GM20431 (cell line): Measurements from ENCODE around the gene SYT8.
"Not testable (repeated sequence)": the region's sequence is repeated elsewhere in the genome, so short reads cannot be mapped to it uniquely, and the experiment has no call there.

ENCODE experiments used
- in situ Hi-C: fragments of 300-500 bp; cut with MseI, MboI; formaldehyde crosslinking; loops from one replicate; pipeline ENCODE4 v1.15.0; 2020; ENCODE audit warnings: low sequenced_read_pairs; ENCODE audit not compliant: unreplicated experiment

Gene SYT8

DNA sequence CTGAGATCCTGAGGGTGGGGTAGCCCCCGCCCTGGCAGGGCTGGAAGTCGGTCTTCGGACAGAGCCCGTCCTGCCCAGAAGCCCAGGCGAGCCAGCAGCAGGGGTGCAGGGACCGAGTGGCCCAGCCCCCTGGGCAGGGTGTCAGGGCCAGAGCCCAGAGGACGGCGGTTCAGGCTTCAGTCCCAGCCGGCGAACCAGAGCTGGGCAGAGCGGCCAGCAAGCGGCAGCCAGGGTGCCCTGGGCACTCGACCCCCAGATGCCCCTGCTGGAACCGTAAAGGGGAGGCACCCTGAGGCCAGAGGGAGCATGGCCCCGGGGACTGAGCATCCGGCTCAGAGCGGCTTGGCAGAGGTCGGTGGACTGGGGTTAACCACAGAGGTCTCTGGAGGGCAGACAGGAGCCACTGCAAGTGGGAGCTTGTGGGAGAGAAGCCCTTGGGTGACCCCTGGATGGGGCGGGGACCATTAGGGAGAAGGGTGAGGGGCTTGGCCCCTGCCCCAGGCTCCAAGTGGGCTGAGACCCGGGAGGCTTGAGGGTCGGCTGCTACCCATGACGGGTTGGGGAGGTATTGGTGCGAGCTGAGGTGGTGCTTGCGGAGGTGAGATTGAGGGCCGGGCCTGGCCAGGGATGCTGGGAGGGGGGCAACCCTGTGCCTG lies 34.0 kb downstream of the SYT8 start:
- in situ Hi-C loops: no loop called here

DNA sequence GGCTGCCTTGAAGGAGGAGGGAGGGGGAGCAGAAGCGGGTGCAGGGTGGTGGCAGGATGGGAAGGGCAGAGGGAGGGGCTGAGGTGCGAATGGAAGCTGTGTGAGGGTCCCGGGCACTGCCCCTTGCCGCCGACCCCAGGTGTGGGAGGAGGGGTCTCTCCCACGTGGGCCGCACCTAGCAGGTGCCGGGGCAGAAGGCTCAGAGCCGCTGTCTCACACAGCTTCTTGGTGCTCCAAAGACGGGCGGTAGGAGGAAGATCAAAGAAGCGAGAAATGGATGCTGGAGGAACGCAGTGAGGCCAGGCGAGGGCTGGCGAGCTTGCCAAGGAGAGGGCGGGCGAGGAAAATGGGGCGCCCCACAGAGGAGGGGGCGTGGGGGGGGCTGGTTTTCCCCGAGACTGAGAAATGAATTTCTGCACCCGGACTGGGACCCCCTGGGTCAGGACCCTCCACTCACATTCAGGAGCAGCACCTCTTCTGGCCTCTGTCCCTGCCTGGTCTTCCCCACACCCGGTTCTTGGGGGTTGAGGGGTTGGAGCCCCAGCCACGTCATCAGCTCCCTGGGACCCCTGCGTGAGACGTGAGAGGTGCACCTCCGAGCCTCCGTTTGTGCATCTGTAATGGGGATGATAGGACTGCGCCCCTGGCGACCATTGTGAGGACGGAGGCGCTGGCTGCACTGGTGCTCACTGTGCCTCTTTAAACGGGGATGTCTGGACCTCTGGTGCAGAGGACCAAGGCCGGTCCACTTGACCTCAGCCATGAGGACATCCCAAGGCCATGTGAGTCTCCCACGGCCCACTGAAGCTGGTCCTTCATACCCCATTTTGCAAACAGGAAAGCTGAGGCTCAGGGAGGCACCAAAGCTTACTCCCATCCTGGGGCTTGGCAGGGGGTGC lies 34.9 kb downstream of the SYT8 start:
- in situ Hi-C loops: no loop called here

DNA sequence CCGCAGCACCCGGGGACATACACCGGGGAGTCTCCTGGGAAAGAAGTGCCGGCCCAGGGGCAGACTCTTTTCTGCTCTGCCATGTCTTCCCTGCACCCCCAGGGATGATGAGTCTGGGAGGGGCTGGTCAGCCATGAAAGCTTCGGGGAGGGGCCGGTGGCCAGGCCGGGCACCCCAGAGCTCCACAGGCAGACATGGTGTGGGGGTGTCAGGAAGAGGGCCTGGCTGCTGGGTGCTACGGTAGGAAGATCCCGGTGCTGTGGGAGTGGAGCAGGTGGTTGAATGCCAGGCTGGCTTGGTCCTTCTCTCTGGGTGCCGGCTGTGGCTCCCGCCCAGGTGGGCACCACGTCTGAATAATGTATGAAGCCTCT lies 35.5 kb downstream of the SYT8 start:
- in situ Hi-C loops: no loop called here

DNA sequence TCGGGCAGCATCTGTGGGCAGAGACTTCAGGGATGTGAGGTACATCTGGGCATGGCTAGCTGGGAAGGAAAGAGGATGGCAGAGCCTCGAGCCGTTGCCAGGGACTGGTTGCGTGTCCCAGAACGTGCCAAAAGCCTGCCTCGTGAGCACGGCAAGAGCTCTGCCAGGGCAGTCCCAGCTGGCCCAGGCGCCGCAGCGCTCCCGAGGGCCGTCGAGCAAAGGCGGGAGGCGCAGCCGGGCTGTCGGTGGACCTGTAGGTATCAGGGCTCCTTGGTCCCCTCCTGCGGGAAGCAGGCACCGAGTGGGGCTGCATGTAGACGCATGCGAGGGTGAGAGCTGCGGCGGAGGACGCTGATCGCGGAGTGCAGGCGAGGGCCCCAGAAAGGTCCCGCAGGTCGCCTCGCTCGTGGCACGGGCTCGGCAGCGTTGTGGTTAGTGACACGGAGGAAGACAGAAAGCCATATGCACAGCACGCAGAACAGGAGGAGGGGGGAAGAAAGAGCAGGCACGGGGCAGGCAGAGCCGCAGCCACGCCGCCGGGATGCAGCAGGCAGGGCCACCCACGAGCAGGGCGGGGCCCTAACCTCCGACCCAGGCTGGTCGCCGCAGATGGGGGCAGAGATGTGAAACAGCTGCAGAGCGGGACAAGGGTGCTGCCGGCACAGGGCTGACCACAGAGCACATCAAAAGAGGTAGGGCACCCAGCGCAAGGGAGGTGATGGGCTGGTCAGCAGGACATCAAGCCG lies 36.1 kb downstream of the SYT8 start:
- in situ Hi-C loops: no loop called here

DNA sequence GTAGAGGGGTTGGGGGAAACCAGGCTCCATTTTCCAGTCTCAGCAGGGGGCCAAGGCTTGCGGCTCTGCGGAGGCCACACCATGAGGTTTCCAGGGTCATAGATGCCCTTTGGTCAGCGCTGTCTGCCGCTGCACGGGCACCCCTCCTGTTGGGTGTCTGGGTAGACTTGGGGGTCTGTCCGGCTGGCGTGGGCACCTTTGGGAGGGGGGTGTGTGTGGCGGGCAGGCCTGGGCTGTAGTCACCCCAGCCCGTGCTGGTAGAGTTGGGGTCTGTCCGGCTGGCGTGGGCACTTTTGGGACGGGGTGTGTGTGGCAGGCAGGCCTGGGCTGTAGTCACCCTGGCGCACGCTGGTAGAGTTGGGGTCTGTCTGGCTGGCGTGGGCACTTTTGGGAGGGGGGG lies 36.7 kb downstream of the SYT8 start:
- in situ Hi-C loops: no loop called here

DNA sequence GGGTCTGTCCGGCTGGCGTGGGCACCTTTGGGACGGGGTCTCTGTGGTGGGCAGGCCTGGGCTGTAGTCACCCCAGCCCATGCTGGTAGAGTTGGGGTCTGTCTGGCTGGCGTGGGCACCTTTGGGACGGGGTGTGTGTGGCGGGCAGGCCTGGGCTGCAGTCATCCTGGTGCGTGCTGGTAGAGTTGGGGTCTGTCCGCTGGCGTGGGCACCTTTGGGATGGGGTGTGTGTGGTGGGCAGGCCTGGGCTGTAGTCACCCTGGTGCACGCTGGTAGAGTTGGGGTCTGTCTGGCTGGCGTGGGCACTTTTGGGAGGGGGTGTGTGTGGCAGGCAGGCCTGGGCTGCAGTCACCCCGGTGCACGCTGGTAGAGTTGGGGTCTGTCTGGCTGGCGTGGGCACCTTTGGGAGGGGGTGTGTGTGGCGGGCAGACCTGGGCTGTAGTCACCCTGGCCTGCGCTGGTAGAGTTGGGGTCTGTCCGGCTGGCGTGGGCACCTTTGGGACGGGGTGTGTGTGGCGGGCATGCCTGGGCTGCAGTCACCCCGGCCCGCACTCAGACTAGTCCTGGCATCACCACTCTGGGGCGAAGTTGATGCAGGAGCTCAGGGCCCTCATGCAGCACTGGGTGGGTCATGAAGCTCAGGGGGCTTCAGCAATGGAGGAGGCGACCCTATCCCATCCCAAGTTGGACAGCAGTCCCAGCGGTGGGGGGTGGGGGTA lies 37.6 kb downstream of the SYT8 start:
- in situ Hi-C loops: no loop called here

DNA sequence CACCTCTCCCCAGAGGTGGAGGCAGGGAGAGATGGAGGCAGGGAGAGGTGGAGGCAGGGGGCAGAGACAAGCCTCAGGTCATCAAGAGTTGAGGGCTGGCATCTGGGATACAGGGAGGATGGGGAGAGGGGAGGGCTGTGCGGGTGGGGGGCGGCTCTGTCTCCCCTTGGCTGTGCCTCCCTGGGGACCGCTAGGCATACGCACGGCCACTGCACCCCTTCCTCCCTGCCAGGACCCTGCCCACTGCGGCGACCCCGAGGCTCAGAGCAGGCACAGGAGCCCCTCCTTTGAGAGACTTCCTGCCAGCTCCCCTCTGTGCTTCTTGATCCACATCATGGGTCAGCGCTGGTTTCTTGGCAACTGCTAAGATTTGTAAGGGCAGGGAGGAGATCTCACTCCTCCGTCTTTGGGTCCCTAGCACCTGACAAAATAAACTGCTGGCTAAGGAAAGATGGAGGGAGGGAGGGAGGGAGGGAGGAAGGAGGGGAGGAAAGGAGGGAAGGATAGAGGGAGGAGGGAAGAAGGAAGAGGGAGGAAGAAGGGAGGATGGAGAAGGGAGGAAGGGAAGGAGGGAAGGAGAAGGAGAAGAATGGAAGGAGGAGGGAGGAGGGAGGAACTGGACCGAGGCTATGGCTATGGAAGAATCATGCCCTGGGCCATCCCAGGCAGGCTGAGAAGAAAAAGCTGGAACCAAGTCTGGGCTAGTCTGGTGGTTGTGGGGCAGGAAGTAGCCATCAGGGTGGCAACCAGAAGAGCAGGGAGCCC lies 38.4 kb downstream of the SYT8 start:
- in situ Hi-C loops: no loop called here

DNA sequence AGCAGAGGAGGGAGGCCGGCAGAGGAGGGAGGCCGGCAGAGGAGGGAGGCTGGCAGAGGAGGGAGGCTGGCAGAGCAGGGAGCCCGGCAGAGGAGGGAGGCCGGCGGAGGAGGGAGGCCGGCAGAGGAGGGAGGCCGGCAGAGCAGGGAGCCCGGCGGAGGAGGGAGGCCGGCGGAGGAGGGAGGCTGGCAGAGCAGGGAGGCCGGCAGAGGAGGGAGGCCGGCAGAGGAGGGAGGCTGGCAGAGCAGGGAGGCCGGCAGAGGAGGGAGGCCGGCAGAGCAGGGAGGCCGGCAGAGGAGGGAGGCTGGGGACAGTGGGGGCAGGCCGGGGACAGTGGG lies 39.0 kb downstream of the SYT8 start:
- in situ Hi-C loops: not testable (repeated sequence)

DNA sequence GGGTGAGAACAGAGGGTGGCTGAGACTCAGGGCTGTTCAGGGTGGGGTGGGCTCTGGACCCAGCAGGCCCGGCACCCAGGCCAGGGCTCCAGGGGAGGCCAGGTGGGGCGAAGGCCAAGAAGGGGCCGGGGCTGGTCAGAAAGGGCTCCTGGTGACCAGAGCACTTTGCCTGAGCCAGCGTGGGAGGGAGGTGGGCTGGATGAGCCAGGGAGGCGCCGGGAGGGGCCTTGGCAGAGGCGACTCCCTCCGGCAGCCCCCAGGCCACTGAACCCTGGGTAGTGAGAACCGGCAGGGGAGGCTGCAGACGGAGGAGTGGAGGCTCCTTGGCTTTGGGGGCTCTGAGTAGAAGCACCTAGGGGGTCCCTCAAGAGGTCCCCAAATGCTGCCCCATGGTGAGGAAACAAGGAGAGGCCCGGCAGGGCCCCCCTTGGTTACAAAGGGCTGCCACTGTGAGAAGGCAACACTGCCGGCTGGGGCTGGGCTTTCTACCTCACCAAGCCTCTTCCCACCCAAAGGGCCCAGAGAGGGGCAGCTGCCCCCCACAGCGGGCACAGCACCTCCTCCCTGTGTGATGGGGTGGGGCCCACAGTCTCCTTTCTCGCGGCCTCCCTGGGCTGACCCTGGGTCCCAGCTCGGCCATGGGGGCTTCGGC lies 39.8 kb downstream of the SYT8 start:
- in situ Hi-C loops: not testable (repeated sequence)

DNA sequence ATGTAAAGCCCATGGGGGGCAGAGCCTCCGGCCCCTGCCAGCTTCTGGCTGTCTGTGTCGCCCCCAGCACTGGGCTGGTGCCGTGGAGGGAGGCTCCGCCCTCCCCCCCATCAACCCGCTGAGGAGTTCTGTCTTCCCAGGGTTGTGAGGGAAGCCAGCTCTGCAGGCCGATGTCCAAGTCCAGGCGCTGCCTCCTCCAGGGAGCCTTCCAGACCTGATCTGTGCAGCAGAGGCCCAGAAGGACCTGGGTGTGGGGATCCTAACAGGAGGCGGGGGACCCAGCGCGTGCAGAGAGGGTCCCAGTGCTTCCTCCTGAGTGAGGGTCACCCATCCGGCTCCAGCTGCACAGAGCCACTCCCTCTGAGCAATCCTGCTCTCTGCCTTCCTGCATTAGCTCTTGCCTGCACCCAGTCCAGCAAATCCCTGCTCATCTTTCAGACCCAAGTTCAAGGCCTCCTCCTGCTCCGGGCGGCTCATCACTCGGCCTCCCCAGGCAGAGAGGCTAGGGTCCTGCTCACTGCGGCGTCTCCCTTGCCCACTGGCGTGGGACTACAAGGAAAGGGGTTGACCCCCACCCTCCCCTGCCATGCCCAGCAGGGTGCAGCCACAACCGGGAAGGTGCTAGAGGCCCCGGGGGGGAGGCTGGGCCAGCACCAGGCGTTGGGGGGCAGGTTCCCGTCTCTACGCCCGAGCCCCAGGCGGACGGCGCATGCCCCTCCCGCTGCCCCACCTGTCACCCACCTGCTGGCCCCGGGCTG lies 40.5 kb downstream of the SYT8 start:
- in situ Hi-C loops: no loop called here

DNA sequence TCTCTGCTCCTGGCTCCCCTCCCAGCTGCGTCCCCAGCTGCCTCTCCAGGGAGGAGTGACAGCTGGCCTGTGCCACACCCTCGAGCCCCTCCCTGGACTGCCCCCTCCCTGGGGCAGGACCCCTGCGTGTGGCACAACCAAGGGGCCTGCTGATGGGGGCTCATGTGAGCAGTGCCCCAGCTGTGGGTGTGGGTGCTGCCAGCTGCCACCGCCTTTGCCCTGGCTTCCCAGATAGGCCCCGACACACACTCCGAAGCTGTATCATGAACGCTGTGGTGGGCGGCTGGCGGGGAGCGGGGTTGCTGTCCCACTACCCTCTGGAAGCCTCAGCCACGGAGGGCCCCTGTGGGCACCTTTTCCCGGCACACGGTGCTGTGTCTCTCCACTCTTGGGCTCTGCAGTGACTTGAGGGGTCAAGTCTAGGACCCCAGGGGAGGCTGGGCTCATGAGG lies 41.1 kb downstream of the SYT8 start:
- in situ Hi-C loops: not testable (repeated sequence)

DNA sequence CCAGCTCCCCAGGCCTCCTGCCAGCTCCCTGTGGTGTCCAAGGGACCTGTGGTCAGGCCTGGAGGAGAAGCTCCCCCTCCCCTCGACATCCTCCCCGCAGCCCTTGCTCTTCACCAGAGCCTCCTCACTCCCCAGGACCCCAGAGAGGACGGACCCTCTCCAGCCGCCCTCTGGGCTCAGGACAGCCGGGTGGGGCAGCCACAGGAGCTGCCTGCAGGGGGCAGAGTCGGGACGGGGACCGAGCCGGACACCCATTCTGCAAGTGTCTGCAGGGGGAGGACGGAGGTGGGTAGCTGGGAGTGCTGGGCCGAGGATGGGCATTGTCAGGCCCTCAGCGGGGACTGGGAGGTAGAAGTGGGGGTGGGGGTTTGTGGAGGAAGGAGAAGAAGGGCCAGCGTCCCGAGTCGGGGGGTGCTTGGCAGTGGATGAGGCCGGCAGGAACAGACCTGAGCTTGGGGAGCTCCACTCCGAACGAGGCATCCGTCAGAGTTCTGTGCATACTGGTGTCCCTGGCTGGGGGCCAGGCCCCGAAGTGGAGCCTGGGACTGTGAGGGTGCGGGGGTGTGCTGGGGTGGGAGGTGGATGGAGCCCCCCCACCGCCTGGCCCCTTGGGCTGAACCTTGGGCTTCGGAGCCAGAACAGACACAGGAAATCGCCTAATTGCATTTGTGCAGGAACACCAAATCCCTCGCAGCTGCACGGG lies 41.7 kb downstream of the SYT8 start:
- in situ Hi-C loops: no loop called here

DNA sequence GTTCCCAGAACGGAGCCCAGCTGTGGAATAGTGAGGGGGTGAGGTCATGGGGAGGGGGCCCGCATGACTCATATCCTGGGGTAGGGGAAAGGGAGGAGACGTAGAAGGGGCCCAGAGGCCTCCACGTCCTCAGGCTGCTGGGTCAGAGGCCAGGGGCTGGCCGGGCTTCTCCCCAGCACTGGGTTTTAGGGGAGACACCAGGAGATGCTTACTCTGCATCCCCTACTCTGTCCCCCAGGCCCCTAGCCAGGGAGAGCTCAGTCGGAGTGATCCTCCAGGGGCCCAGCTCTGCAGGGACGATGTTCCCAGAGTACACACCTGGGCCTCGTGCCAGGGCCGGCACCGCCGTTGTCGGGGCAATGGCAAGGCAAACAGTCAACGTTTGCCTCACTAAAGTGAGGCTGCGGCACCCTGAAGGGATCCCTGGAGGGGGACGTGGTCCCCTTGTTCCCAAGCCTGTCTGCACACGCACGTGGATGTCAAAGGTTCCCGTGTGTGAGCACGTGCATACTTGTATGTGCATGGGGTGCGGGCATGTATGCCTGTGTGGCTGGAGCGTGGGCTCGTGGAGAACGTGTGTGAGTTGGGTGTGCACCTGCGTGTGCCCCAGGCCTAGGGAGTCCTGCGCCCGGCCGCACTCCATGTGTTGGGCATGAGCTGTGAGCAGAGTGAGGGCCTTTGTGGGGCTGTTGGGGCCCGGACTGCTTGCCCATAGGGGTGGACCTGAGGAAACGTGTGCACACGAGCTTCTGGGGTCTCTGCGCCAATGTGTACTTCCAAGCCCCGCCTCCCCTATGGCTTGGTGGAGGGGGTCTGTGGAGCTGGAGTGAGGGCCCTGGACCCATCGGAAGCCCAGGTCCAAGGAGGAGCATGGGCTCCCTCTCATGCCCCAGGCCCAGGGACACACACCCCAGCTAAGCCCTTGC lies 42.7 kb downstream of the SYT8 start:
- in situ Hi-C loops: no loop called here

DNA sequence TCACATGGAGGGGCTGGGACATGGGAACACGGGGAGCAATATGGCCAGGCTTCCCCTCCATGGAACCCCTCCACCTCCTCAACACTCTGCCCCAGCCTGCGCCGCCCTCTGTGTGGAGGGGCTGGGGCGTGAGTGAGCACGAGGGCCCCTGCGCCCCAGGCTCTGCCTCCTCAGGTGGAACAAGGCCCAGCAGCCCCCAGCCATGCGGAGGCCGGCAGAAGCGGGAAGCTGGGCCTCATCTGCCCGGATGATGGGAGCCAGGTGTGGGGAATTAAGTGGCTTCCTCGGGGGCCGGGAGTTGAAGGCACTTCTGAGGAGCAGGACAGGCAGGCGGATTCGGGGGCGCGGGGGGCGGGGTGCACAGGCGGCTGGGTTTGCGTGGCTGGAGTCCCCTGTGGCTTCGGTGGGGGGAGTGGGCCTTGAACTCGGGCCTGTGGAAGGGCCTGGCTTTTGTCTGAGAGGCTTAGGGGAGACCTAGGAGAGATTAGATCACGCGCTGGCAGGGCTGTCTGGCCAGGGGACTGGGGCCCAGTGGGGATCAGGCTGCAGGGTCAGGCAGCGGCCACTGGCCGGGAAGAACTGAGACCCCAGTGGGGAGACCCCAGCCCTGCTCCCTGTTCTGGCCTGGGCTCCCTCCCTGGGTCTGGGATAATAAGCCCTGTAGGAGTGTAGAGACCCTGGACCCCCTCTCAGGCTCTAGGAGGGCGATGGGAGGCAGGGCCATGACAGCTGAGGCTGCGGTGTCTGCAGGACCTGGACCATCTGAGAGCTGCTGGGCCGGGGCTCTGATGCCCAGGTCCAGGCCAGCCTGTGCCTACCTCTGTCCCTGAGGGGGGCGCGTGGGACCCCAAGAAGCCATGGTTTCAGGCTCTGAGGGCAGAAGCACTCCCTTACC lies 43.6 kb downstream of the SYT8 start:
- in situ Hi-C loops: no loop called here

DNA sequence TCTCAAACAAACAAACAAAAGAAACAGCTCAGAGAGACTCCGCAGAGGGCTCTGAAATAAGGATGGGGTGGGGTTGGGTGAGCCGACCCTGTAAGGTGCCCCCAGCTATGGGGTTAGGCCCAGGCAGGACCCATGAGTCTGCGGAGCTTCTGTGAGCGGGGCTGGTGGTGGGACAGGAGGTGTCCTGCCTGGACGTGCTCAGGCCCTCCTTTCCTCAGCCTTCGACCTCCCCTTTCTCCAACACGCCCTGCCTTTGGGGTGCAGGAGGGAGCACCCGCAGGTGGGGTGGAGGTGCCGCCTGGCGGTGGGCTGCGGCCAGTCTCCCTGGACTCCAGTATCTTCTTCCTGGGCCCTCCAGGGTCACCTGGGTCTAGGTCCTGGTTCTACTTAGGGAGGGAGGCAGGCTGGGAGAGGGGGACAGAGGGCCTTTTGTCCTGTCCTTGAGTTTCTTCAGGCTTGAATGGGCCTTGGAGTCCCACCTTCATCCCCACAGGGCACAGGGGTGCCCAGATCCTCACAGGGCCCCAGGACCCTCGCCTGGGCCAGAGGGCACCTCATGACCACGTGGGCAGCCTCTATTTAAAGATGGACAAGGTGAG lies 44.7 kb downstream of the SYT8 start:
- in situ Hi-C loops: no loop called here
